Measurements from ENCODE around the gene EFNA5.

- TF ChIP-seq CTCF (conservative IDR thresholded peaks at IDR 0.05; ENCODE audit: low read depth in 2 of 2) (no peak), EZH2 (IDR thresholded peaks at IDR 0.05; ENCODE audit: low read depth, unreplicated experiment) (no peak), ZNF114 (CRISPR knock-in tag; IDR thresholded peaks at IDR 0.05) (no peak)
- TF ChIP-seq, protein P1, sequence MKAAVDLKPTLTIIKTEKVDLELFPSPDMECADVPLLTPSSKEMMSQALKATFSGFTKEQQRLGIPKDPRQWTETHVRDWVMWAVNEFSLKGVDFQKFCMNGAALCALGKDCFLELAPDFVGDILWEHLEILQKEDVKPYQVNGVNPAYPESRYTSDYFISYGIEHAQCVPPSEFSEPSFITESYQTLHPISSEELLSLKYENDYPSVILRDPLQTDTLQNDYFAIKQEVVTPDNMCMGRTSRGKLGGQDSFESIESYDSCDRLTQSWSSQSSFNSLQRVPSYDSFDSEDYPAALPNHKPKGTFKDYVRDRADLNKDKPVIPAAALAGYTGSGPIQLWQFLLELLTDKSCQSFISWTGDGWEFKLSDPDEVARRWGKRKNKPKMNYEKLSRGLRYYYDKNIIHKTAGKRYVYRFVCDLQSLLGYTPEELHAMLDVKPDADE (IDR thresholded peaks at IDR 0.05) = no peak
Measured at GRCh38 chr5:107590686-107591085, 80.1 kb downstream of the EFNA5 start.
